Renal pelvis (tissue), 12 donors: ENCODE measurements around the gene CEP120. TPM values are rescaled to one million over a fixed set of nuclear protein-coding genes. Genes with fewer than 3 reads are reported as not detected.
A peak's percentile ranks its signal among the peaks of the same experiment; 100 is the strongest.
"Not testable (repeated sequence)": the region's sequence is repeated elsewhere in the genome, so short reads cannot be mapped to it uniquely, and the experiment has no call there.

Experiments used
- DNase-seq: peaks from one replicate; pipeline ENCODE4 v3.0.0-alpha.2; 2013
- long read RNA-seq, 16 experiments: transcript quantifications; one replicate each; lab custom pipeline, GENCODE V29; 2026
- polyA plus RNA-seq, 3 donors: library from polyadenylated mRNA; unstranded; fragments of 120-200 nt; gene quantifications; one replicate each; pipeline ENCODE4 v1.2.1, GENCODE V29; 2013; ENCODE audit not compliant: insufficient read length in 3 of 3

Gene CEP120
- polyA plus RNA-seq, result 10 to 100 TPM; 18.3 to 21.0 (median 19.7) TPM
- long read RNA-seq, donor 1, full-length matches to known transcripts, result 1 of 1 reads
- long read RNA-seq, donor 1, partial matches to known transcripts, result 0 of 1 reads
- long read RNA-seq, donor 1, other reads (novel, unspliced or antisense), result 0 of 1 reads
- long read RNA-seq, donor 2, full-length matches to known transcripts, result 3 of 3 reads
- long read RNA-seq, donor 2, partial matches to known transcripts, result 0 of 3 reads
- long read RNA-seq, donor 2, other reads (novel, unspliced or antisense), result 0 of 3 reads
- long read RNA-seq, donor 3, full-length matches to known transcripts, result 1 of 1 reads
- long read RNA-seq, donor 3, partial matches to known transcripts, result 0 of 1 reads
- long read RNA-seq, donor 3, other reads (novel, unspliced or antisense), result 0 of 1 reads
- long read RNA-seq, donor 4, full-length matches to known transcripts, result 1 of 1 reads
- long read RNA-seq, donor 4, partial matches to known transcripts, result 0 of 1 reads
- long read RNA-seq, donor 4, other reads (novel, unspliced or antisense), result 0 of 1 reads
- long read RNA-seq, donor 5, result 0 reads
- long read RNA-seq, donor 6, result 0 reads
- long read RNA-seq, donor 7, result 0 reads
- long read RNA-seq, donor 8, full-length matches to known transcripts, result 2 of 2 reads
- long read RNA-seq, donor 8, partial matches to known transcripts, result 0 of 2 reads
- long read RNA-seq, donor 8, other reads (novel, unspliced or antisense), result 0 of 2 reads
- long read RNA-seq, donor 9, full-length matches to known transcripts, result 1 of 1 reads
- long read RNA-seq, donor 9, partial matches to known transcripts, result 0 of 1 reads
- long read RNA-seq, donor 9, other reads (novel, unspliced or antisense), result 0 of 1 reads
- long read RNA-seq, donor 10, result 0 reads
- long read RNA-seq, donor 11, full-length matches to known transcripts, result 1 of 1 reads
- long read RNA-seq, donor 11, partial matches to known transcripts, result 0 of 1 reads
- long read RNA-seq, donor 11, other reads (novel, unspliced or antisense), result 0 of 1 reads
- long read RNA-seq, donor 12, full-length matches to known transcripts, result 2 of 8 reads
- long read RNA-seq, donor 12, partial matches to known transcripts, result 6 of 8 reads
- long read RNA-seq, donor 12, other reads (novel, unspliced or antisense), result 0 of 8 reads
- long read RNA-seq, donor 13, full-length matches to known transcripts, result 2 of 2 reads
- long read RNA-seq, donor 13, partial matches to known transcripts, result 0 of 2 reads
- long read RNA-seq, donor 13, other reads (novel, unspliced or antisense), result 0 of 2 reads
- long read RNA-seq, donor 14, full-length matches to known transcripts, result 3 of 8 reads
- long read RNA-seq, donor 14, partial matches to known transcripts, result 5 of 8 reads
- long read RNA-seq, donor 14, other reads (novel, unspliced or antisense), result 0 of 8 reads
- long read RNA-seq, donor 15, result 0 reads
- long read RNA-seq, donor 16, full-length matches to known transcripts, result 1 of 1 reads
- long read RNA-seq, donor 16, partial matches to known transcripts, result 0 of 1 reads
- long read RNA-seq, donor 16, other reads (novel, unspliced or antisense), result 0 of 1 reads

DNA sequence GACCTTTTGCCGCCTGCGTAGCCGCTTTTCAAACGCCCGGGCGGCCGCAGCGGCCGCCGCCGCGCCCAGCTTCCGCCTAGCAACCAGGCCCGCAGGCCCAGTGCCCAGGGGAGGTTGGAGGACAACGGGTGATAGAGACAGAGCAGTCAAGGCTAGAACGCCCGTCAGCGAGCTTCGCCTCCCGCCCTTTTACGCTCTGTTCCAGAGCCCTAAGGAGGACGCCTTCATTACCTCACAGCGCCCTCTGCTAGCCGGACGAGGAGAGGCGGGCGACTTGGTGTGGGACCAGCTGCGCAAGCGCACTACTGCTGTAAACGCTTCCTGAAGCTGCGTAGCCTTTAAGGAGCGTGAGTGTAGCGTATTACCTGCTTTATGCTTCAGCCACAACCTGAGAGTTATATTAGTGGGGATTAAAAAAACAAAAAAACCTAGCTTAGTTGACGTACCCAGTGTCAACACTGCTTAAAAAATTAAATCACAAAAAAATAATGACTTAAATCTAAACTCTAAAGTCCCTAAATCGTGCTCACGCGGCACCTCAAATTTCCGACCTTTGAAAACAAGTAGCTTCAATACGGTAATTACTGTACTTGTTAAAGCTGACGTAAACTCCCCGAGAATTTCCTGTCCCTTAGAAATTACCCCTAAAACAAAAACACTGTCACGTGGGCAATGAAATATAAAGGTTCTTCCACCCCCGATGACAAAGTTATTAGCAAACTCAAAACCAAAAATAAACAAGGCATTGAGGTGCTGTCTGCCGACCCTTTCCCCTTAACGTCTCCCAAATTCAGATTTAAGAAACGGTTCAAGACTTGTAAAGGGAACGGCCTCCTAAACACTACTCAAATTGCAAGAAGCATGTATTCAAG is at the start of gene CEP120:
TSS of gene CEP120 (minus strand) at position 126 of the 872 bp plus-strand sequence. CDS start 405 bp downstream, outside the sequence.
- peak; percentile 99 for DNase-seq

DNA sequence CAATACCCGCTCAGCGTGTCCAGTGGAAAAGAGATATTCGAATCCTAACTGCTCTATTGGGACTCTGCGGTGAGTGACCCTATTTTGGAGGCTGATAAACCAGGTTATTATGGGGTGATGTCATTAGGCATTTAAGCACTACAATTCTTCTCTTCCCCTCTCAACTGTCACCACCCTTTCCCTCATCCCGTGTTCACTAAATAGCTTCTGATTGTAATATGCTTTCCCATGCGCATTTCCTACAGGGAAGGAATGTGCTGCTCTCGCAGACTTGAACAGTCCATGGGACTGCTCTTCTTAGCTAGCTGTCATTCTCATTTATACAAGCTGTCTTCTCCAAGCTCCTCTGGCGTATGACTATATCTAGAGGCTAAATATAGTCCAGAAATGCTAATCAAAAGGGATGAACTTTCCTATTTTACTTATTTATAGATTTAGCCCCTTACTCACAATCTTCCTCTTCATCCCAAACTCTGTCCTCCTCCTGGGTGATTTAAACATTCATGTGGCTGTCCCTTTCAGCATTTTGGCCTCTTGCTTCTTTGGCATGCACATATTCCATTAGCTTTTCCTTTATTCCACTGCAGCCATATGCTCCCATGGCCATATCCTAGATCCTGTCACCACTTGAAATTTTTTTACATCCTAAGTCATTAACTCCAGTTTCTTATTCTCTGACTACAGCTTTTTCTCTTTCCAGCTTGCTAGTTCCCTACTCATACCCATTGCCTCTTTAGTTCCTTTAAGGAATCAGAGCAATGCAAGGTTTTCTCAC is 49.1 kb upstream of the CEP120 start:
- no peak for DNase-seq

DNA sequence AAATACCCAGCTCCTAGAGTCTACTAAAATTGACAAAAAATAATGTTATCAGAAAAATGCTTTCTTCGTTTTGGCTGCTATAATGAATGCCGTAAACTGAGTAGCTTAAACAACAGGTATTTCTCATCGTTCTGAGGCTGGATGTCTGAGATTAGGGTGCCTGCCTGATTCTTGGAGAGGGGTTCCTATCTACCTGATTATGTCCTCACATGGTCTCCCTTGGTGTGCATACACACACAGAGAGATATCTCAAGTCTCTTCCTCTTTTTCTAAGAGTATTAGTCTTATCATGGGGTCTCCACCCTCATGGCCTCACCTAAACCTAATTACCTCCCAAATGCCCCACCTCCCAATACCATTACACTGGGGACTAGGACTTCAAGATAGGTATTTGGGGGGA is 48.2 kb upstream of the CEP120 start:
- no peak for DNase-seq

DNA sequence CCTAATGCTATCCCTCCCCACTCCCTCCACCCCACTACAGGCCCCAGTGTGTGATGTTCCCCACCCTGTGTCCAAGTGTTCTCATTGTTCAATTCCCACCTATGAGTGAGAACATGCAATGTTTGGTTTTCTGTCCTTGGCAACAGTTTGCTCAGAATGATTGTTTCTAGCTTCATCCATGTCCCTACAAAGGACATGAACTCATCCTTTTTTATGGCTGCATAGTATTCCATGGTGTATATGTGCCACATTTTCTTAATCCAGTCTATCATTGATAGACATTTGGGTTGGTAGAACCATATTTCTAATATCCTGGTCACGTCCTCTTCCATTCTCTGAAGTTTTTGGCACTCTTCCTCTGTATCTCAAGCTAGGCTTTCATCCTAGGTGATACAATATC is 43.6 kb upstream of the CEP120 start:
- DNase-seq, result not testable (repeated sequence)

DNA sequence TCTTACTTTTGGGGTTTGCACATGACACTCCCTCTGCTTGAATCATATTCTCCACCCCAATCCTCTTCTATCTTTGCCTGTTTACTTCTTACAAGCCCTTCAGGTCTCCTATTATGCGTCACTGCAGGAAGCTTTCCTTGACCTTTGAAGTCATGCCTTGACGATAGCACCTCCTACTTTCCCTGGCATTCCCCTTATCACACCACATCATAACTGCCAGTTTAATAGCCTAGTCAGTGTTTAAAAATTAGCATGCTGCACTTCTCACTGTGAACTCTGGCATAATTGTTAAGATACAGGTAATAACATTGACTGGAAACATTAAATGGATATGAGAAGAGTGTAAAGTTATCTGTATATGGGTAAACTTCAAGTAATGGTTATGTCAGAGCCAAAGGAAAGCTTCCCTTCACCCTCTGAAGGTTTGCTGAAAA is 37.1 kb upstream of the CEP120 start:
- DNase-seq, result no peak

DNA sequence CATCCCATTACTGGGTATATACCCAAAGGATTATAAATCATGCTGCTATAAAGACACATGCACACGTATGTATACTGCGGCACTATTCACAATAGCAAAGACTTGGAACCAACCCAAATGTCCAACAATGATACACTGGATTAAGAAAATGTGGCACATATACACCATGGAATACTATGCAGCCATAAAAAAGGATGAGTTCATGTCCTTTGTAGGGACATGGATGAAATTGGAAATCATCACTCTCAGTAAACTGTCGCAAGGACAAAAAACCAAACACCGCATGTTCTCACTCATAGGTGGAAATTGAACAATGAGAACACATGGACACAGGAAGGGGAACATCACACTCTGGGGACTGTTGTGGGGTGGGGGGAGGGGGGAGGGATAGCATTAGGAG is 35.8 kb upstream of the CEP120 start:
- not testable (repeated sequence) for DNase-seq

DNA sequence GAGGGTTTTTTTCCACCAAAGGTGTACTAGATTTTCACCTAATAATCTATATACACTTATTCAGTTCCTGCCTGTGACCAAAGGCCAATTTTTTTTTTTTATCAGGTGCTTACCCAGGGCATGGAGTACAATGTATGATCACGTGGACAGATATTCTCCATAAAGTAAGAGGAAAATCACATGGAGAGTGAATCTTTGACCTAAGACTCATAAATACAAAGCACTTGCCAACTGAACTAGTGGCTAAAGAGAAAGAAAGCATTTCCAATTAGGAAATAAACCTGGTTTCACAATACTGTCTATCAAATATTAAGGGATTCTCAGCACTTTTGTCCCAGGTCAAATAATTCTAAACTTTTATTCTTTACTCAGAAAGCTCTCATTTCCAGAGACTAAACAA is 33.0 kb upstream of the CEP120 start:
- DNase-seq, result no peak

DNA sequence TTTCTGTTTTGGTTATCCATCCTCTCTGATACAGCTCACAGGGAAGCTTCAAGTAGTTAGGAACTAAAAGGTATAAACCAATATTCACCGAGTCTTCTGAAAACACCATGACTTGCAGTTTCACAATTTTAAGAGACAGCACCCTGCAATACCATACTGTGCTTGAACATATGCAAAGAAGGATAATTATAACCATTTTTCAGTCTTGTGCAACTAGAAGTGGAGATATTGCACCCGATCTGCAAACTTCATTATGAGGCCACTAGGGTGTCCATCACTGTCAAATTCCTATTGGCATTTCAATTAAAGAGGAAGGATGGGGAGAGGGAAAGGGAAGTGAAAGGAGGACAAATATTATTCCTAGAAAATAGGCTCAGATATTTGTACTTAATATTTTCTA is 32.4 kb upstream of the CEP120 start:
- no peak for DNase-seq

DNA sequence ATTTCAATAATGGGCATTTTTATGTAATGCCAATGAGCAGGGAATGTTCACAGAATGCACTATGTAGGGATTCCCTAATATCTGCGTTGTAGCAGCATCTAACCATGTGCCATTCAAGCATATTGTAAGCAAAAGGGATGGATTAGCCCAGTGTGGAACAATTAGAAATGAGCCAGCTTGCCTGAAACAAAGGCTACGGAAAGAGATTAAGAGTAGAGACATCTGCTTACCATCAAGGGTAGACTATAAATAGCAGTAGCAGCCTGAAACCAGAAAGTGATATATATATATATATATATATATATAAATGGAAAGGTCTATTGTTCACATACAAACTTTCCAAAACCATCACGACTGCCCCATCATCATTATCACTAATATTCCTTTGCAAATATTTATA is 31.9 kb upstream of the CEP120 start:
- no peak for DNase-seq

DNA sequence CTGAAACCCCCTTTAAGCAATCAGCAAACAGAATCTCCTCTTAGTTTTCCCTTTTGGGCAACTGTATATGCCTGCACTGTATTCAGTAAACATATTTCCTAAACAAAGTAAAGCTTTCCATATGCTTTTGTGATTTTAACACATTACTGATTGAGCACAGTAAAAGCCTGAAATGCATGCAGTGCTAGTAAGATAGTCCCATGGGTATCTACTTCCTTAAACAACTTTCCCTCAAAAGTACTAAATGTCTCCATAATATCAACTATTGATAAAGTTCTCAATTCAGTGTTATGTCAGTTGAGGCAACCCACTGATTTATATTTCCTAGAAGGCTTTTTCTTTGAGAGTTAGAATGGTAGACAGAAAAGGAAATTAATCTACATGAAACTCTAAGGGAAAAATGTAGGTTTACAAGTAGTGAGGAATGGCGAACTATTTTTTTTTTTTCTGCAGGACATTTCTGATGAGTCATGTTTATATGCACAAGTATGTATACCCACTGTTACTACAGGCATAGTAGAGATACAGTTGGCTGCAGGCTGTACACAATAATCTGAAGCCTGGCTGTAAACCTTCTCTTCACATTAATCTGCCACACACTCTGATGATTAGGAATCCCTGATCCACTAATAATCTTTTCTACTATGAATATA is 31.2 kb upstream of the CEP120 start:
- no peak for DNase-seq

DNA sequence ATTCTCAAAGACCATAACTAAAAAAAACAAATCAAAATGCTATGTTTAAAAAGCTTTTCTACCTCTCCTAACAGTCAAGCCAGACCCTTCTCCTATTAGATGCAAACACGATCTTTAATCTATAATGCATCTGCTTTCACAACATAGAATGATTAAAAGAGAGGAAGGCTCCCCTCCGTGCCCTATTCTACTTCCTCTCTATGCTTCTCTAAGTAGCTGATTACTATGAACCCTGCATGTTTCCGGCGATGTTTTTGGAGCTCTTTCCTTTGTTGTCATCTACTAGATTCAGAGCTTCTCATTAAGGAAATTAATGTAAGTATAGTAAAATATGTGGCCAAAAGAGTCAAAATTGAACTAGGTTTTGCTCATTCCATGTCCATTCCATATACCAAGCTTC is 29.2 kb upstream of the CEP120 start:
- DNase-seq, result no peak

DNA sequence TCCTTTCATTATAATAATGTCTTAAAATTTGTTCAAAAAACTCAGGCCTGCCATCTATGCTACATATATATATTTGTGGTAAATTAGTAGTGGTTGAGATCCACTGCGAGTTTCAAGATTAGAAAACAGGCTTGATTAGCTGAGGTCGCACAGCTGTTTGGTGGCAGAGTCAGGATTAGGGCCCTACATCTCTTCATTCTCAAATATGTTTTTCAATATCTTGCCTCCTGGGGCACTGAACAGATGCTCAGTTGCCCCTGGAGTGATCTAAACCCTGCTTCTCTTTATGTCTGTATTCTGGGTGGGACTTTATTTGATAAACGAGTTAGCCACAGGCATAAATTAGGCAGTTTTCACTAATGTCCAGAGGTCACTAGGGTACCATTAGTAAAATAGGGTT is 27.8 kb upstream of the CEP120 start:
- no peak for DNase-seq

DNA sequence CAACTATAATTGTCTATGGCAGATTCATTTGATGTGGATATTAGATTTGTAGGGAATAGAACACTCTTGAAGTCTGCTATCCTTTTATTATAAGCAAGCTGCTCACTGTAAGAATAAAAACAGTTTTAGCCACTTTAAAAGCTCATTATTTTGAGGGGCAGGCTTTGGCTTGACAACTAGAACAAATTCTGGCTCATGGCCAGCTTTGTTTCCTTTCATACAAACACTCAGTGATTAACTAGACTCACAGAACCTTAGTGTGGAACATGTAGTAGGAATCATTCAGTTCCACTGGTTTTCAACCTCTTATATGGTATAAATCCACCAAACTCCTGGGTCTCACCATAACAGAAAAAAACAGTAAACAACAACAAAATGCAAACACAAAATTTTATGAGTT is 27.4 kb upstream of the CEP120 start:
- DNase-seq, result peak; percentile 40

DNA sequence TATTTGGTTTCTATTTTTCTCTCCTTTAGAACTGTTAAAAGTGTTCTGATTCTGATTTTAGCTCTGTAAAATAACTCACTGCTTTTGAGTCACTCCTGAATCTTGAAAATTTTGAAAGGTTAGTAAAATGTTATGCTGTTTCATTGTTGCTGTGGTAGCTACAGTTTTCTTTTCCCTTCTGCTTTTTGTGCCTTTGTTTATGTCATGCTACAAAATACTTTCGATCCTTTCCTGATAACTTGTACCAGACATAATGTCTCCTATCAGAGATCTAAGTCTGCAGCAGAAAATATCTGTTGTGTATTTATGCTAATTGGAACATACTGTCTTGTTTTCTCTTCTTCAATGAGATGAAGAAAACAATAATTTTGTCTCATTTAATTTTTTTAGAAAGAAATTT is 26.9 kb upstream of the CEP120 start:
- no peak for DNase-seq

DNA sequence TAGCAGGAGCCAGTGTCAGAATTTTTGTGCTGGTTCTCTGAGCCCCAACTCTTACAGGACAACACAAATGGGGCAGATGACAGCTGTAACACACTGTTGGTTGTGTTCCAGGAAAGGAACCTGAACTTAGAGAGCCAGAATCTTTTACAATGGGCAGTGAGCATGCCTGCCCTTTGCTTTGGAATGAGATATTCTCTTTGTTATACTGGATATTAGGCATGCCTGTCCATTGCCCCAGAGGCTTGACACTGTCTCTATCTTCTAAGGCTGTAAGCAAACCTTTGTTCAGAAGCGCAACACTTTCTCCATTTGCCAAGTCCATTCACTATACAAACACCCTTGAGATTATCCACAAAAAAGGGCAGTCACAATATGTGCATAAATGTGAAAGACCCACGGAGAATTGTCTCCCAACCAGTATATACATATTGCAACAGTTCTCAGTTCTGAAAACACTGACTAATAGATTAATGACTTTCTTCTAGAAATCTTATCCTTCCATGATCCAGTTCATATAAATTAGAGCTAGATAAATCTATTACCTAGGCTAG is 26.3 kb upstream of the CEP120 start:
- DNase-seq, result no peak

DNA sequence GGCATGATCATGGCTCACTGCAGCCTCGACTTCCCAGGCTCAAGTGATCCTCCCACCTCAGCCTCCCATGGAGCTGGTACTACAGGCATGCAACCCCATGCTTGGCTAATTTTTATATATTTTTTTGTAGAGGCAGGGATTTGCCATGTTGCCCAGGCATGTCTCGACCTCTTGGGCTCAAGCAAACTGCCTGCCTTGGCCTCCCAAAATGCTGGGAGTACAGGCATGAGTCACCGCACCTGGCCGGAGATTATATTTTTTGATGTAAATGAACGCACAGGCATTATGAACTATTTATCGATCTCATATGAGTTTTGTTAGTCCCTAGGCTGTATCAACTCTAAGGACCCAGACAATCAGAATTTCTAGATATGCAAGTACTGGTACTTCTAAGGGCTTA is 25.5 kb upstream of the CEP120 start:
- DNase-seq, result no peak

DNA sequence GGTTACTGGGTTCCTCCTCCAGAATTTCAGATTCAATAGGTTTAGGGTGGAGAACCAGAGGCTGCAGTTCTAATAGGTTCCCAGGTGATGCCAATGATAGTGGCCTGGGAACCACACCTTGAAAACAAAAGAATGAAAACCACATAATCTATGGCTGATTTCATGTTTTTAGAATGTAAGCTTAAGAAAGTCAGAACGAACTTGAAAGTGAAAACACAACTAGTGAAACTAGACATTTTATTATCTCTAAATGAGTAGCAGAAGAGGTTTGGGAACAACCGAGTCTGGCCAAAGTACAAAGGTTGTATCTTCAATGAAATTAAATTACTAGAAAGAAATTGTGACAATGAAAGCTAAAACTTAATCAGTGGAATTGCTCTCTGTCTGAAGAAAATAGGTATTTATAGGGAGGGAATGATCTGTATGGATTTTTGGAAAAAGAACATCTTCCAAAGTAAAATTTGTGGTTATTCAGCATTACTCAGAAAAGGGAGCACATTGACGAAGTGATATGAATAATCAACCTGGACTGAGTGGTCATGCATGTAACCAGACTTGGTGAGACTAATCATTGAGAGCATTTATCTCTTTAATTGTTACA is 24.9 kb upstream of the CEP120 start:
- DNase-seq, result no peak

DNA sequence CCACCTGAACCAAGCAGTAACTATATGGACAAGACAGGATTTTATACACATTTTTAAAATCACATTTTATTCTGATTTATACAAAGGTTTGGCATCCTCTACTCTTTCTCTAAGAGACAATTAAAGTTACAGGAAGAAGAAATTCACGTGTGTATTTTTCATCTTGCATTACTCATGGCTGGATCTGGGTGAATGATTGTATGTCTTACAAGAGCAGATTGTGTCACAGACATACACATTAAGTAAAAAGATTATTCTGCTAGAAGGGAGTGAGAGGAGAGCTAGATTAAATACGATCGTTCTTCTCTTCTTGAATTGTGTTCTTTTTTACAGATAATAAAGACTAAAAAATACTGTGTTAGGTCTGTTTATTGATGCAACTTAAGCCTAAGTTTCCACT is 20.8 kb upstream of the CEP120 start:
- DNase-seq, result no peak
